Activated T-cell treated with anti-CD3 and anti-CD28 coated beads, Interleukin-2, amount 50 U/mL, for 72 hours (primary cell): Measurements from ENCODE around the gene PLEKHM2. TPM values are rescaled to one million over a fixed set of nuclear protein-coding genes. Genes with fewer than 3 reads are reported as not detected.

Source experiments
- ATAC-seq, 2 donors: fragments of 150-1000 bp; cut with Tn5 transposase; replicated peaks in 1 of 2; 2 replicates each; pipeline ENCODE4 v1.10.0; 2021; ENCODE audit warnings: moderate library complexity in 2 of 2, mild to moderate bottlenecking in 1 of 2
- DNase-seq, 2 donors: peaks; one replicate each; pipeline ENCODE4 v3.0.0; 2021 to 2022; ENCODE audit warnings: mixed read lengths in 1 of 2
- H3K27ac Mint-ChIP-seq: one replicate; pipeline ENCODE4 v1.8.0; 2022; ENCODE audit warnings: mild to moderate bottlenecking, moderate library complexity, mixed read lengths
- H3K27me3 Mint-ChIP-seq: one replicate; pipeline ENCODE4 v1.8.0; 2022; ENCODE audit warnings: low read depth, mixed read lengths
- H3K36me3 Mint-ChIP-seq, 2 donors: one replicate each; pipeline ENCODE4 v1.8.0; 2022; ENCODE audit warnings: mixed read lengths in 2 of 2, mild to moderate bottlenecking in 1 of 2; ENCODE audit not compliant: insufficient read depth in 2 of 2
- H3K4me1 Mint-ChIP-seq: one replicate; pipeline ENCODE4 v1.8.0; 2022; ENCODE audit warnings: low read depth, mixed read lengths
- H3K4me3 Mint-ChIP-seq, 2 donors: one replicate each; pipeline ENCODE4 v1.8.0; 2022; ENCODE audit warnings: mild to moderate bottlenecking in 2 of 2, mixed read lengths in 2 of 2, moderate library complexity in 2 of 2
- H3K9me3 Mint-ChIP-seq, 2 donors: one replicate each; pipeline ENCODE4 v1.8.0; 2022; ENCODE audit warnings: mixed read lengths in 2 of 2
- total RNA-seq, 2 donors: library from RNA; stranded (reverse); gene quantifications; one replicate each; pipeline ENCODE4 v1.2.3, GENCODE V29; 2022

PLEKHM2 gene
- total RNA-seq, 2 donors from 2014 or later: 79.7 to 82.7 TPM

DNA sequence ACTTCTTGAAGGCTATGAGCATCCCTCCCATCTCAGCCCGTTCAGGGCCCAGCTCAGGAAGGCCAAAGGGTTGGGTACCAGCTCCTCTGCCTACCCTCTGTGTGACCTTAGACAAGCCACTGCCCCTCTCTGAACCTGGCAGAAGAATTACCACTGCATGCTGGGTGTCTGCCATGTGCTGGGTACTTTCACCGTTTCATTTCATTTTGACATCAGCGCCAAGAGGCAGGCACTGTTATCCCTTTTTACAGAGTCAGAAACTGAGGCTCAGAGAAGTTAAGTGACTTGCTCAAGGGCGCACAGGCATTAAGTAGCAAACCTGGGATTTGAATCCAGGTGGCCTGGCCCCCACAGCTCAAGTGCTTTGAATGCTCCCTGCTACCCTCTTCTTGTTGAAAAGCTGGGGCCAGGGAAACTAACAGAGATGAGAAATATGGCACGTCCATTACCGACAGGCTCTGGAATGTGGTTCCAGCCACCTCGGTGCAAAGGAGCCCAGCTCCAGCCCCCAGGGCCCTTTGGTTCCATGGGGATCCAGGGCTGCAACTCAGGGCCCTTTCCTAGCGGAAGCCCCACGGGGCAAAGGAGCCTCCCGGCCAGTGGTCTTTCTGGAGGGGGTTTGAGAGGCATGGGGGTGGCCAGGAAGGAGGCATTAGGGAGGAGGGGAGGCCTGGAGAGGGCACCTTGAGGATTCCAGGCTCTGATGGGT is 64.7 kb downstream of the PLEKHM2 start:
- DNase-seq (no peak), ATAC-seq (no peak)
- no peak overlapping the region for H3K4me3 Mint-ChIP-seq
- H3K9me3 Mint-ChIP-seq: no peaks in the 10 kb centered on the region
- no peaks in the 10 kb centered on the region for H3K4me1 Mint-ChIP-seq
- no peaks in the 10 kb centered on the region for H3K36me3 Mint-ChIP-seq
- peaks cover 5% of the 10 kb centered on the region for H3K27me3 Mint-ChIP-seq
- no peak overlapping the region for H3K27ac Mint-ChIP-seq

DNA sequence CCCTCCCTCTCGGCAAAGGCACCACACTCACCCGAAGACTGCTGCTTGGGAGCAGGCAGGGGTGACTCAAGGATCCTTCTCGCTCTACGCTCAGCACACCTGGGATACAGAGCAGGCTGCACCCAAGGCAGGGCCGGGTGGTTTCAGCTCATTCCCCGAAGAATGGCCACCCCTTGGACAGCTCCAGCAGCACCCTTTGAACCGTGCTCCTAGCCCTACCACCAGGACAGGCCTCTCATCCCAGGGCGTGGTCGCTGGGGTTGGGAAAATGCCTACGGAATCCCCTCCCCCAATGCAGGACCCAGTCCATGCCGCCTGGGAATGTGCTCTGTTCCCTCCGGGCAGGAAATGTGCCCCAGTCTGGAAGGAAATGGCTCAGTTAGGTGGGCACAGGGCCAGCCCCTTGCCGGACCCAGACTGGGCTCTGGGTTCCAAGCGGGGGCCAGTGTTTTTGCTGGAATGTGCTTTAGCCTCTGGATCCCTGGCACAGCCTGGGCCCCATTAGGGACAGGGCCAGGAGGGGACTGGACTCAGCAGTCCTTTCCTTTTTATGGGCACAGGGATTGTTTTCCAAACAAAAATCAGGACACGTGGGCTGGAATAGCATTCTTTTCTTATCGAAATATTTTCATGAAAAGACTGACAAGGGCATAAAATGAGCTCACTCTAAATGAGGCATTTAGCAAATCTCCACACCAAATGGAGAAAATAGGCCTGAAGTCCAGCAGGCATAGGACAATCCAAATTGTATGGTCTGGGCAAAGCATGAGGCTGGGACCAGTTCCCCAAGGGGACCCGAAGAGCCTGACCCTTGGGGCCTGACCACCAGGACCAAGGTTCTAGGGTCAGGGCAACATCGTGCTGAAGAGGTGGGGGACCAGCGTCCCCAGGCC is 65.5 kb downstream of the PLEKHM2 start:
- DNase-seq: no peak
- H3K4me3 Mint-ChIP-seq: no peak overlapping the region
- no peak for ATAC-seq
- no peaks in the 10 kb centered on the region for H3K9me3 Mint-ChIP-seq
- no peaks in the 10 kb centered on the region for H3K4me1 Mint-ChIP-seq
- H3K27ac Mint-ChIP-seq: no peak overlapping the region
- no peaks in the 10 kb centered on the region for H3K36me3 Mint-ChIP-seq
- peaks cover 5% of the 10 kb centered on the region for H3K27me3 Mint-ChIP-seq

DNA sequence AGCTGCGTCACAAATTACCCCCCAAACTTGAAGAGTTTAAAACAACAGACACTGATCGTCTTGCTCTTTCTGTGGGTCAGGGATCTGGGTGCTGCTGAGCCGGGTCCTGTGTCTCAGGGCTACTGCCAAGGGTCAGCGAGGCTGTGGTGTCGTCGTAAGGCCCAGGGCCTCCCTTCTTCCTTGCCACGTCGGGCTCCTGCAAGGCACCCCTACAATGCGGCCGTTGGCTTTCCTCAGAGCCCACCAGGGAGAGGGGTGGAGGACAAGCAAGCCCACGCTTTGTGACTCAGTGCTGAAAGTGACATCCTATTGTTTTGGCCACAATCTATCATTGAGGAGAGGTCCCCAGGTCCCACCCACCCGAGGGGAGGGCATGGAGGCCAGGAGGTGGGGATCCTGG is 66.8 kb downstream of the PLEKHM2 start:
- Mint-ChIP-seq H3K27ac (no peak overlapping the region), H3K27me3 (peaks cover 14% of the 10 kb centered on the region), H3K36me3 (no peaks in the 10 kb centered on the region), H3K4me3 (no peak overlapping the region), H3K4me1 (no peaks in the 10 kb centered on the region), H3K9me3 (no peaks in the 10 kb centered on the region)
- ATAC-seq (no peak), DNase-seq (no peak)

DNA sequence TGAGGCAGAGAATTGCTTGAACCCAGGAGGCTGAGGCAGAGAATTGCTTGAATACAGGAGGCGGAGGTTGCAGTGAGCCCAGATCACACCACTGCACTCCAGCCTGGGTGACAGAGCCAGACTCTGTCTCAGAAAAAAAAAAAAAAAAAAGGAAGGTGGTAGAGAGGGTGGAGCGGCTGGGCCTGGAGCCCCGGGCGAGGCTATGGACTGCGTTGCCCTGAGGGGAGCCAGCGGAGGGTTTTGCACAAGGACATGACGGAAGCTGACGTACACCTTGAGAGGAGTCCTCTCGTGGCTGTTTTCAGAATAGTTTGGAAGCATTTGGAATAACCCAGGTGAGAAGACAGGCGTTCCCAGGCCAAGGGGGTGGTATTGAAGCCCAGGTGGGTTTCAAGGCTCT is 67.6 kb downstream of the PLEKHM2 start:
- DNase-seq (no peak), ATAC-seq (no peak)
- Mint-ChIP-seq H3K27ac (no peak overlapping the region), H3K4me3 (no peak overlapping the region), H3K9me3 (no peaks in the 10 kb centered on the region), H3K4me1 (peaks cover 7% of the 10 kb centered on the region), H3K36me3 (no peaks in the 10 kb centered on the region), H3K27me3 (peaks cover 22% of the 10 kb centered on the region)

DNA sequence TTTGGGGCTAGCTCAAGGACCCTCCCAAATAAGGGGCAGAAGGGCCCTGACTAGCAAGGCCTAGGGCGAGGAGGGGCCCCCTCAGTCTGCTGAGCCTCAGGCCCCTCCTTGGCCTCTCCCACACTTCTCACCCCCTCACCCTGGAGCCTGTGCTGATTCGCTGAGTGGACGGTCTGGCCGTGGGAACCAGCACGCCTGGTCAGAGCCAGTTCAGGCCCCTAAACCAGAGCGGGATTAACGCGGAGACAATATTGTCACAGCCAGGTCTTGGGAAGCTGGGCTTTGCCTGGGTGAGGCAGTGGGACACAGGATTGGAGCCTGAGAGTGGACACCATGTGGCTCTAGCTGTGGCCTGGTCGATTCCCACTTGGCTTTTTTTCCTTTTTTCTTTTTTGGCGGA is 69.7 kb downstream of the PLEKHM2 start:
- DNase-seq (no peak), ATAC-seq (no peak)
- Mint-ChIP-seq H3K4me3 (no peak overlapping the region), H3K9me3 (no peaks in the 10 kb centered on the region), H3K27ac (no peak overlapping the region), H3K27me3 (peaks cover 37% of the 10 kb centered on the region), H3K36me3 (no peaks in the 10 kb centered on the region), H3K4me1 (peaks cover 8% of the 10 kb centered on the region)

DNA sequence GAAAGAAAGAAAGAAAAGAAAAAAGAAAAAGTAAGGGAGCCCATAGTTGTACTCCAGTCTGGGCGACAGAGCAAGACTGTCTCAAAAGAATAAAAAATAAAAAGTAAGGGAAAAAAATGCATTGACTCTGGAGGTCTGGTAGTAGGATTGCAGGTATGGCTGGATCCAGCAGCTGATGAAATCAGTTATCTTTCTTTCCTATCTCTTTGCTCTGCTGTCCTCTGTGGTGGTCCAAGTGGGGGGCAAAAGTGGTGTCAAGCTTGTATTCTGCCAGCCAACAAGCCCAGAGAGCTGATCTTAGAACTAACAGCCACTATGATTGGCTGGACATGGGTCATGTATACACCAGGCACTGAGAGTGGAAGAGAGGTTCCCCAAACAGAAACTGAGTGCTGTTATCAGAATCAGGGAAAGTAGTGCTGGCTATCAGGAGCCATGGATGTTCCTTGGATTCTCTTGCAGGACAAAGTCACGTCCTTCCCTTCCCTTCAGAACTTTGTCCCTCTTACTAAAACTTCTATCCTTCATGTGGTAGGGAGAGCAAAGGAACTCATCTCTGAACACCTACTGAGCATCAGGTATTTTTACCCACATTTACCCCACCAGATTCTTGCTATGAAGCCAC is 71.0 kb downstream of the PLEKHM2 start:
- Mint-ChIP-seq H3K4me1 (peaks cover 8% of the 10 kb centered on the region), H3K27me3 (peaks cover 42% of the 10 kb centered on the region), H3K4me3 (no peak overlapping the region), H3K36me3 (no peaks in the 10 kb centered on the region), H3K9me3 (no peaks in the 10 kb centered on the region), H3K27ac (no peak overlapping the region)
- DNase-seq: no peak
- ATAC-seq: no peak

DNA sequence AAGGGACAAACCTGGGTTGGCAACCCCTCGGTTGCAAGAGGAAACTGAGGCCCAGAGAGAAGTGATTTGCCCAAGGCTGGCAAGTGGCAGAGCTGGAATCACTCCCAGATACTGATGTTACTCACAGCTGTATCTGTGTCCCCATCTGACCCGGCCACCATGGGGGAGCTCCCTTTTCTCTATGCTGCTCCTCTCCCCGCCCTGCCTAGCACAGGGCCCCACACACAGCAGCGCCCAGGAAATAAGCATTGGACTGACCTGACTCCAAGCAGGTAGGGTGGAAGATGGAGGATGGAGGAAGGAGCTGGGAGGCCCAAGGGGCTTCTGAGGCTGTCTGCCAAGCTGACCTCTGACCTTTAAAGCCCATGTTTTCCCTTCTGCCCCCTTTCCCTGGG is 71.5 kb downstream of the PLEKHM2 start:
- H3K4me1 Mint-ChIP-seq: peaks cover 8% of the 10 kb centered on the region
- peaks cover 45% of the 10 kb centered on the region for H3K27me3 Mint-ChIP-seq
- ATAC-seq: no peak
- no peaks in the 10 kb centered on the region for H3K9me3 Mint-ChIP-seq
- no peaks in the 10 kb centered on the region for H3K36me3 Mint-ChIP-seq
- DNase-seq: no peak
- H3K4me3 Mint-ChIP-seq: no peak overlapping the region
- H3K27ac Mint-ChIP-seq: no peak overlapping the region

DNA sequence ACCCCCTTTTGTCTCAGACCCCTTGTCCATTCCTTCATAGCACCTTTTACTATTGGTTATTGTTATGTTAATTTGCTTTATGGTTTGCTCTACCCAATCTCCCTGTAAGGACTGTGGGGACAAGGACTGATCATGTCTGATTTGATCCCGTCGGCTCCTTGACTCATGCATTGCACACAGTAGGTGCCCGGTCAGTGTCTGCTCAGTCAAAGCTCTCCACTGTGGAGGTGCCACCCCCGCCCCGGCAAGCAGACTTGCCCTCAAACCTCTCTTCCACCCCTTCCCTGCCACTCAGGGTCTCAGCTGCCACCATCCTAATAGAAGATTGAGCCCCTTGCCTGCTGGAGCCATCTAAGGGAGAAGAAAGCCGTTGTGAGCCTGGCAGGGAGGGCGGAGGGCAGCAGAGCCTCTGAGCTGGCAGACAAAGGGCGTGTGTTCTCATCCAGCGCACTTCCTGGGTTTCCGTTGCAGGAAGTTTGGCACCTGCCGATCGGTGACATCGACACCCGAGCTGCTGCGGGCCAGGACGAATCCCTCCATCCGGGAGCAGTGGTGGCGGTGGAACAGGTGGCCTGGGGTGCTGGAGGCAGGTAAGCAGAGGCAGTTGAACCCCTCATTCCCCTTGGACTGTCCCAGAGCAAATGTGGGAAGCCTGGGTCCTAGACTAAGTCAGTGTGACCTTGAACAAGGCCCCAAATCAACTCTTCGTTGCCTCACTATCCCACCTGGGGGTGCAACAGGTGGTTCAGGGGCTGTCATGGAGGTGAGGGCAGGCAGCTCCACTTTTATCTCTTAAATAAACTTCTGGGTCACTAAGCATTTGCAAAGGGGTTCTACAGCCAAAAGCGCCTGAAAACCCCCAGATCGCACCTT is 72.3 kb downstream of the PLEKHM2 start:
- Mint-ChIP-seq H3K9me3 (no peaks in the 10 kb centered on the region), H3K27ac (no peak overlapping the region), H3K4me1 (peaks cover 8% of the 10 kb centered on the region), H3K4me3 (peak overlapping the region in 1 of 2 donors; percentile 25), H3K27me3 (peaks cover 51% of the 10 kb centered on the region), H3K36me3 (no peaks in the 10 kb centered on the region)
- no peak for DNase-seq
- no peak for ATAC-seq

DNA sequence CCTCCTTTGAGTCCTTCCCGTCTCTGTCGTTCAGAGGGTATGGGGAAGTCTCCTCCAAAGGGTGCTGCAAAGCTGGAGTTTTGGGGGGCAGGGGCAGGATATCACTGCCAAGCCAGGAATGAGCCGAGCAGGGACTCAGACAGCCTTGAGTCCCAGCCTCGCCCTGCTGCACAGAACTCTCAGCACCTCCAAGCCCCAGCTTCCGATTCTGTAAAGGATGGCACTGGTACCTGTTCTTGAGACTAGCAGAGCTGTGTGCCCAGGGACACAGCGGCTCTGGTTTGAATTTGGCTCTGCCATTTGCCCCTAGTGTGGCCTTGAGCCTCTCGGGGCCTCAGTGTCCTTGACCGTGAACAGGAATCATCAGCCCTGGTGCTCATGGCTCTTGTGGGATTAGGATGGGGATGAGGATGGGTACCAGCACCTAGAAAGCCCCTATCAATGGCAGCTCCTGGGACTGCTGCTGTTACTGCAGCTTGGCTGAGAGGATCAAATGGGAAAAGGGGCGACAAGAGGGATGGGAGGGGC is 73.0 kb downstream of the PLEKHM2 start:
- peak overlapping the region in 1 of 2 donors; percentile 57 for H3K4me3 Mint-ChIP-seq
- DNase-seq (no peak), ATAC-seq (no peak)
- H3K9me3 Mint-ChIP-seq: no peaks in the 10 kb centered on the region
- peaks cover 8% of the 10 kb centered on the region for H3K4me1 Mint-ChIP-seq
- peaks cover 51% of the 10 kb centered on the region for H3K27me3 Mint-ChIP-seq
- H3K36me3 Mint-ChIP-seq: no peaks in the 10 kb centered on the region
- no peak overlapping the region for H3K27ac Mint-ChIP-seq

DNA sequence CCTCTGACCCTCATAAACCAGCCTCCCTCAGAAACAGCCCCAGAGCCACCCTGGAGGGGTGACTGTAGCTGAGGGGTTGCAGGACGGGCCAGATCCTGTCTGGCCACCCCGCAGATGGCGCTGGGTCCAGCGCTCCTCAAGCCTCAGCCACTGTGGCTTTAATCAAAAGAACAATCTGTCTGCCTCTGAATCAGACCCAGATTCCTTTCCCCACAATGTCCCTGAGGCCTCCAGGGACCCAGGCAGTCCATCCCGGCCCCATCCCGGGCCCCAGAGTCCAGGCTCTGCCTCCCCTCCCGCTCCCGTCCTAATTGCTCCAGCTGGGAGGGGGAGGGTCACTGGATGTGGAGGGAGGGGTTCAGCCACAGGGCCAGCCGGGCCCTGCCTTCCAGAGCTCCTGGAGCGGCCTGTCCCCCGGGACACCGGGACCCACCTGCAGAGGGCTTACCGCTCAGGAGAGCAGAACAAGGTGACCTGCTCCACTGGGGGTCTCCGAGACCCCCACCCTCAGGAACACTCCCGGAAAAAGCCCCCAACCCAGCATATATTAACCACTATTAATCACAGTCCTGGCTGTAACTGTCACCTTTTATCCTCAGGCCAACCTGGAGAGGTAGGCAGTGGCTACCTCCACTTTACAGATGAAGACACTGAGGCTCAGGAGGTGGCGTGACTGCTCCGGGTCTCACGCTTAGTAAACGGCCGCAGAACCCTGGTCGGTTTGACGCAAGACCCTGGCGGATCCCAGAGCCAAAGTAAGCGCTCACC is 73.6 kb downstream of the PLEKHM2 start:
- Mint-ChIP-seq H3K27me3 (peaks cover 51% of the 10 kb centered on the region), H3K4me1 (peaks cover 8% of the 10 kb centered on the region), H3K27ac (no peak overlapping the region), H3K9me3 (no peaks in the 10 kb centered on the region), H3K4me3 (peak overlapping the region; percentile 55 to 57), H3K36me3 (no peaks in the 10 kb centered on the region)
- DNase-seq (no peak), ATAC-seq (no peak)

DNA sequence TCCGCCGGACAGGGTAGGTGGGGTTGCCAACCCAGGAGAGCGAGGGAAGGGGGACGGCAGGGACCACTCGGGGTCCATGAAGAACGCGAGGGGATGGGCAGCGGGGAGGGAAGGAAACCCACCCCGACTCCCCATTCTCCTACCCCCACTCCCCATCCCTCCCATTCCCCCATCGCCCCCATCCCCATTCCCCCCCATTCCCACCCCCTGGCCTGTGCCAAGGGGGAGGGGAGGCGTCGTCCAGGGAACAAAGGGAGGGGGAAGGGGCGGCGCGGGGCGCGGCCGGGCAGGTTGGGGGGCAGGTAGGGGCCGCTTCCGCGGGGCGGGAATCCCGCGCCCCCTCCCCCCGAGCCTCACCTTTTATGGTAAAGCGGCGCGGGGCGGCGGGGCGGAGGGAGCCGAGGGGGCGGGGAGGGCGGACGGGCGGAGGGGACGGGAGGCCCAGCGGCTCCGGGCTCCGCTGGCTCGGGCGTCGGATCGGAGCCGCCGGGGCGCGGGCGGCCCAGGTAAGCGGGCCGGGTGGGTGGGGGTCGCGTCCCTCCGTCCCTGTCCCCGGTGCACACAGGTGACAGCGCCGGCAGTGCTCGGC is 74.3 kb downstream of the PLEKHM2 start, which contains the start of gene FBLIM1:
TSS of gene FBLIM1 (plus strand) at position 453 of the 589 bp plus-strand sequence. CDS start 6,189 bp downstream, outside the sequence.
- no peaks in the 10 kb centered on the region for H3K36me3 Mint-ChIP-seq
- peaks cover 47% of the 10 kb centered on the region for H3K27me3 Mint-ChIP-seq
- ATAC-seq (peak; percentile 34 to 52), DNase-seq (no peak)
- peak within 1 kb of the TSS; percentile 57 to 63 for H3K4me3 Mint-ChIP-seq
- no peaks in the 10 kb centered on the region for H3K9me3 Mint-ChIP-seq
- no peak within 1 kb of the TSS for H3K27ac Mint-ChIP-seq
- peaks cover 8% of the 10 kb centered on the region for H3K4me1 Mint-ChIP-seq
